Keratinocyte (primary cell): ENCODE measurements around the gene ATAD3A.
"Not testable (repeated sequence)": the region's sequence is repeated elsewhere in the genome, so short reads cannot be mapped to it uniquely, and the experiment has no call there.

Source experiments
- EZH2 ChIP-seq: IDR thresholded peaks from one replicate; pipeline ENCODE4 v1.6.1; 2012; ENCODE audit warnings: inconsistent platforms, mild to moderate bottlenecking, low read length, moderate library complexity
- TF ChIP-seq, protein P1 (sequence below), 3 experiments: IDR thresholded peaks in 1 of 3; conservative IDR thresholded peaks in 1 of 3; optimal IDR thresholded peaks in 1 of 3; 2 replicates in 2 of 3; 3 replicates in 1 of 3; pipeline versions ENCODE3 to v1.5.1; 2011; ENCODE audit warnings: low read length in 3 of 3, mild to moderate bottlenecking in 3 of 3, moderate library complexity in 2 of 3, control low read depth in 1 of 3, inconsistent platforms in 1 of 3; ENCODE audit not compliant: insufficient read depth in 2 of 3; ENCODE audit errors: extremely low read depth in 1 of 3

DNA sequence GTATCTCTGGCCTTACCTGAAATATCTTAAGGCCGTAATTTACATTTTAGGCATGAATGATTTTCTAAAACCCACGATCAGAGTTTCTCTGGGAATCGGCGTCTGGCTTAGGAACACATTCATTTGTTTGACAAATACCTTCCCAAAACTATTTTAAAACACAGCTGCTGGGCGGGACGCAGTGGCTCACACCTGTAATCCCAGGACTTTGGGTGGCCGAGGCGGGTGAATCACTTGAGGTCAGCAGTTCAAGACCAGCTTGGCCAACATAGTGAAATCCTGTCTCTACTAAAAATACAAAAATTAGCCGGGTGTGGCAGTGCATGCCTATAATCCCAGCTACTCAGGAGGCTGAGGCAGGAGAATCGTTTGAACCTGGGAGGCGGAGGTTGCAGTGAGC lies 45.0 kb downstream of the ATAD3A start:
- TF ChIP-seq, protein P1, sequence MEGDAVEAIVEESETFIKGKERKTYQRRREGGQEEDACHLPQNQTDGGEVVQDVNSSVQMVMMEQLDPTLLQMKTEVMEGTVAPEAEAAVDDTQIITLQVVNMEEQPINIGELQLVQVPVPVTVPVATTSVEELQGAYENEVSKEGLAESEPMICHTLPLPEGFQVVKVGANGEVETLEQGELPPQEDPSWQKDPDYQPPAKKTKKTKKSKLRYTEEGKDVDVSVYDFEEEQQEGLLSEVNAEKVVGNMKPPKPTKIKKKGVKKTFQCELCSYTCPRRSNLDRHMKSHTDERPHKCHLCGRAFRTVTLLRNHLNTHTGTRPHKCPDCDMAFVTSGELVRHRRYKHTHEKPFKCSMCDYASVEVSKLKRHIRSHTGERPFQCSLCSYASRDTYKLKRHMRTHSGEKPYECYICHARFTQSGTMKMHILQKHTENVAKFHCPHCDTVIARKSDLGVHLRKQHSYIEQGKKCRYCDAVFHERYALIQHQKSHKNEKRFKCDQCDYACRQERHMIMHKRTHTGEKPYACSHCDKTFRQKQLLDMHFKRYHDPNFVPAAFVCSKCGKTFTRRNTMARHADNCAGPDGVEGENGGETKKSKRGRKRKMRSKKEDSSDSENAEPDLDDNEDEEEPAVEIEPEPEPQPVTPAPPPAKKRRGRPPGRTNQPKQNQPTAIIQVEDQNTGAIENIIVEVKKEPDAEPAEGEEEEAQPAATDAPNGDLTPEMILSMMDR (optimal IDR thresholded peaks at IDR 0.05 in 1 of 3, IDR thresholded peaks at IDR 0.05 in 1 of 3, conservative IDR thresholded peaks at IDR 0.05 in 1 of 3; ENCODE audit: extremely low read depth in 1 of 3, insufficient read depth in 2 of 3, low read length in 3 of 3): not testable (repeated sequence)
- not testable (repeated sequence) for TF ChIP-seq EZH2
